DND-41 (cell line): ENCODE results near the gene DTNBP1.
A peak's percentile ranks its signal among the peaks of the same experiment; 100 is the strongest.

Source experiments
- ATAC-seq: fragments of 200-7000 bp; cut with Tn5 transposase; 3 replicates; pipeline ENCODE4 v1.9.1; 2021; ENCODE audit warnings: low read depth; ENCODE audit not compliant: insufficient read depth
- DNase-seq: peaks from one replicate; pipeline ENCODE4 v3.0.0-alpha.2; 2020
- H2AFZ ChIP-seq: 2 replicates; pipeline ENCODE4 v1.6.0; 2012; ENCODE audit warnings: low read depth, low read length
- H3K27ac ChIP-seq: 2 replicates; pipeline ENCODE4 v1.5.1; 2012; ENCODE audit warnings: low read length, inconsistent platforms
- H3K27me3 ChIP-seq: fragments of 200-600 bp; sonication (generic); 2 replicates; pipeline ENCODE4 v1.6.0; 2012; ENCODE audit warnings: low read length, mild to moderate bottlenecking, inconsistent platforms; ENCODE audit not compliant: insufficient read depth, poor library complexity
- H3K36me3 ChIP-seq: 2 replicates; pipeline ENCODE4 v1.5.1; 2012; ENCODE audit warnings: low read length, inconsistent platforms; ENCODE audit not compliant: insufficient read depth
- H3K4me1 ChIP-seq: 2 replicates; pipeline ENCODE4 v1.5.1; 2012; ENCODE audit warnings: mild to moderate bottlenecking, low read length; ENCODE audit not compliant: insufficient read depth
- H3K4me2 ChIP-seq: 2 replicates; pipeline ENCODE4 v1.6.0; 2012; ENCODE audit warnings: mild to moderate bottlenecking, moderate library complexity, low read length, inconsistent platforms; ENCODE audit not compliant: insufficient read depth
- H3K4me3 ChIP-seq, 2 experiments: fragments of 200-600 bp in 1 of 2; shearing (Covaris generic) in 1 of 2; 2 replicates each; pipeline ENCODE4 v1.5.1; 2012 to 2016; ENCODE audit warnings: inconsistent platforms in 2 of 2, low read length in 2 of 2, mild to moderate bottlenecking in 2 of 2, low read depth in 1 of 2, moderate library complexity in 1 of 2
- H3K79me2 ChIP-seq: 2 replicates; pipeline ENCODE4 v1.6.0; 2012; ENCODE audit warnings: low read length, inconsistent platforms; ENCODE audit not compliant: insufficient read depth
- H3K9ac ChIP-seq: 2 replicates; pipeline ENCODE4 v1.6.0; 2012; ENCODE audit warnings: low read depth, mild to moderate bottlenecking, inconsistent platforms, low read length, moderate library complexity
- H3K9me3 ChIP-seq: 2 replicates; pipeline ENCODE4 v1.5.1; 2012; ENCODE audit warnings: low read length, moderate library complexity, mild to moderate bottlenecking, inconsistent platforms; ENCODE audit not compliant: insufficient read depth, severe bottlenecking
- H4K20me1 ChIP-seq: 2 replicates; pipeline ENCODE4 v1.6.0; 2012; ENCODE audit warnings: low read length; ENCODE audit not compliant: insufficient read depth
- EZH2 ChIP-seq: IDR thresholded peaks from 3 replicates; pipeline ENCODE4 v1.6.1; 2012; ENCODE audit warnings: borderline replicate concordance, low read depth, mild to moderate bottlenecking, moderate library complexity, low read length, inconsistent platforms; ENCODE audit not compliant: severe bottlenecking
- TF ChIP-seq, protein P1 (sequence below): IDR thresholded peaks from 2 replicates; pipeline ENCODE4 v1.5.1; 2012; ENCODE audit warnings: borderline replicate concordance, low read length, moderate library complexity, mild to moderate bottlenecking; ENCODE audit not compliant: poor library complexity, severe bottlenecking; ENCODE audit errors: extremely low read depth

The DTNBP1 gene

DNA sequence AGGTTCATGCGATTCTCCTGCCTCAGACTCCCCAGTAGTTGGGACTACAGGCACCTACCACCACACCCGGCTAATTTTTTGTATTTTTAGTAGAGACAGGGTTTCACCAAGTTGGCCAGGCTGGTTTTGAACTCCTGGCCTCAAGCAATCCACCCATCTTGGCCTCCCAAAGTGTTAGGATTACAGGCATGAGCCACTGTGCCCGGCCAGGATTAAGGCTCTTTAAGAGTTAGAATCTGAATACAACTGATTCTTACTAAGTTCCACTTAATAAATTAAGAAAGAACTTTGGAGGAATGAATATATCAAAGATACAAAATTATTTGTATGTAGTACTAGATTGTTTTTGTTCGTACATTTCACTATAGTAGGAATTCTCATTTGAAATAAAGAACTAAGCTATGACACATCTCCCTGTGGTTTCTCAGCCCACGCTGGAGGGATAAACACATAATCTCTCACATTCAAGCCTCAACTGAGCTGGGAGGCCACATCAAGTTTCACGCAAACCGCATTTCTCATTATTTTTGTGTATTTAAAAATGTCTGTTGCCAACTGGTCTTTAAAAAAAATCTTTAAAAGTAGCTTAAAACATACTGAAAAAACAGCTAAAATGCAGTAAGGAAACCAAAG, 34.2 kb downstream of the DTNBP1 start:
- ATAC-seq = peak; percentile 72
- Histone ChIP-seq H3K4me2 (no peak overlapping the region), H4K20me1 (peaks cover 7% of the 10 kb centered on the region; the same call in 1 of the 2 replicates), H2AFZ (no peak overlapping the region), H3K9ac (no peak overlapping the region), H3K36me3 (peaks cover 23% of the 10 kb centered on the region), H3K27ac (no peak overlapping the region), H3K27me3 (no peaks in the 10 kb centered on the region), H3K79me2 (0 out of 2 replicates have a peak, but pooled peaks cover 5% of the 10 kb centered on the region), H3K4me1 (peaks cover 10% of the 10 kb centered on the region), H3K4me3 (no peak overlapping the region), H3K9me3 (no peaks in the 10 kb centered on the region)
- DNase-seq = peak; percentile 15
- no peak for TF ChIP-seq EZH2
- TF ChIP-seq, protein P1, sequence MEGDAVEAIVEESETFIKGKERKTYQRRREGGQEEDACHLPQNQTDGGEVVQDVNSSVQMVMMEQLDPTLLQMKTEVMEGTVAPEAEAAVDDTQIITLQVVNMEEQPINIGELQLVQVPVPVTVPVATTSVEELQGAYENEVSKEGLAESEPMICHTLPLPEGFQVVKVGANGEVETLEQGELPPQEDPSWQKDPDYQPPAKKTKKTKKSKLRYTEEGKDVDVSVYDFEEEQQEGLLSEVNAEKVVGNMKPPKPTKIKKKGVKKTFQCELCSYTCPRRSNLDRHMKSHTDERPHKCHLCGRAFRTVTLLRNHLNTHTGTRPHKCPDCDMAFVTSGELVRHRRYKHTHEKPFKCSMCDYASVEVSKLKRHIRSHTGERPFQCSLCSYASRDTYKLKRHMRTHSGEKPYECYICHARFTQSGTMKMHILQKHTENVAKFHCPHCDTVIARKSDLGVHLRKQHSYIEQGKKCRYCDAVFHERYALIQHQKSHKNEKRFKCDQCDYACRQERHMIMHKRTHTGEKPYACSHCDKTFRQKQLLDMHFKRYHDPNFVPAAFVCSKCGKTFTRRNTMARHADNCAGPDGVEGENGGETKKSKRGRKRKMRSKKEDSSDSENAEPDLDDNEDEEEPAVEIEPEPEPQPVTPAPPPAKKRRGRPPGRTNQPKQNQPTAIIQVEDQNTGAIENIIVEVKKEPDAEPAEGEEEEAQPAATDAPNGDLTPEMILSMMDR = no peak

DNA sequence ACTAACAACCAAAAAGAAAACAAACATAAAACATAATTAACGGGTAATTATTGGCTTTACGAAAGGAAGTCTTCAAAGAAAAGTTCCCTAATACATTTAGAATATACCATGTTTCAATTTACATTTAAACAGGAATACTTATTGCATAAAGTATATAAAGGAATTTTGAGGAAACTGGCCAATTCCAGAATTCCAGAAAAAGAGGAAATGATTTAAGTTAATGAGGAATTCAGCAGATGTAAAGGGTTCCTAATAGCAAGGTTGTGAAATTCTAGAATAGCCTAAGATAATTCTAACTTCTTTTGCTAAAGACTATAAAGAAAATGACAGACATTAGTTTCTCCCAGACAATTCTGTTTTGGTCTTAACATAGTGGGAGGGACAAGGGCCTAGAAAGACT, 35.0 kb downstream of the DTNBP1 start:
- Histone ChIP-seq H3K9ac (no peak overlapping the region), H3K79me2 (peaks cover 10% of the 10 kb centered on the region), H3K27ac (no peak overlapping the region), H3K27me3 (no peaks in the 10 kb centered on the region), H3K4me3 (no peak overlapping the region), H3K9me3 (no peaks in the 10 kb centered on the region), H4K20me1 (peaks cover 12% of the 10 kb centered on the region; the same call in 1 of the 2 replicates), H3K36me3 (peaks cover 23% of the 10 kb centered on the region; the same call in 1 of the 2 replicates), H3K4me1 (peaks cover 16% of the 10 kb centered on the region), H2AFZ (no peak overlapping the region), H3K4me2 (no peak overlapping the region)
- no peak for DNase-seq
- no peak for TF ChIP-seq EZH2
- TF ChIP-seq, protein P1 = no peak
- ATAC-seq = no peak

DNA sequence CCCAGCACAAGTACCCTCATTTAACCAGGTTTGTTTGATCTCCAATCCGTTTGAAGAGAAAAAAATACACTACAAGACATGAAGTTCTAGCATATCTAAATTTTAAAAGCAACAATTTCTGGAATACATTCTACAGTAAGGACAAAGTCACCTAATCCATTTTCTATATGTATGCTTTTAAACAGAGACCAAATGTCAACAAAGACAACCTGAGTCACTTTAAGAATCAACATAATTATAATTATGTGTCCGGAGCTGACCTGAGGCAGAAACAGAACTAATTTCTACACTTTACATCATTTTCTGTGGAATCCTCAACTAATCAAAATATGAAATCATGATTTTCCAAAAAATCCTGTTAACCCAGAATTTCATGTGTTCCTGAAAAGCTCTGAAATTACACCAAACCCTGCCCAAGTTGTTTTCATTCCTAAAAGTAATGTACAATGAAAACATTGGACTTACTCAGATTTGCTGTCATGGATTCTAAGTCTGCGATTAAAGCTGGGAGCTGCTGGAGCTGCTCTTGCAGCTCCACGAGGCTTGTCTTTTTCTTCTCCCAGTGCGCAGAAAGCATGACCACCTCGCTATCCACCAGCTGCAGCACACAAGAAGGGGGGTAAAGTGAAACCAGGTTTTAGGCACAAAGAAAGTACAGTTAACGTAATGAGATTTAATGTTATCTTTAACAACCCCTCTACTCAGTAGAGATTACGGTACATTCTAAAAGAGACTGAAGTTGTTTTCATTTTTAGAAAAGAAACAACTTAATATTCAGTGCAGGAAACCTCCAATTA, 35.8 kb downstream of the DTNBP1 start:
- no peak overlapping the region for H3K4me3 ChIP-seq
- no peak for TF ChIP-seq EZH2
- TF ChIP-seq, protein P1 = no peak
- ATAC-seq = peak; percentile 44; the same call in 1 of the 3 replicates
- peaks cover 14% of the 10 kb centered on the region for H3K79me2 ChIP-seq
- H3K4me2 ChIP-seq = no peak overlapping the region
- DNase-seq = no peak
- no peaks in the 10 kb centered on the region for H3K9me3 ChIP-seq
- H3K4me1 ChIP-seq = peaks cover 21% of the 10 kb centered on the region
- H3K27ac ChIP-seq = no peak overlapping the region
- no peaks in the 10 kb centered on the region for H3K27me3 ChIP-seq
- H3K9ac ChIP-seq = no peak overlapping the region
- H3K36me3 ChIP-seq = peaks cover 23% of the 10 kb centered on the region; the same call in 1 of the 2 replicates
- no peak overlapping the region for H2AFZ ChIP-seq
- H4K20me1 ChIP-seq = peaks cover 14% of the 10 kb centered on the region; the same call in 1 of the 2 replicates
